ENCODE results near the gene NIM1K. TPM values are rescaled to one million over a fixed set of nuclear protein-coding genes. Genes with fewer than 3 reads are reported as not detected.
A peak's percentile ranks its signal among the peaks of the same experiment; 100 is the strongest.

Gene NIM1K
- total and polyA plus RNA-seq, 2 donors (not counting 1 experiment from before 2014, with no cell fraction given), result 1.7 to 14.7 TPM

DNA sequence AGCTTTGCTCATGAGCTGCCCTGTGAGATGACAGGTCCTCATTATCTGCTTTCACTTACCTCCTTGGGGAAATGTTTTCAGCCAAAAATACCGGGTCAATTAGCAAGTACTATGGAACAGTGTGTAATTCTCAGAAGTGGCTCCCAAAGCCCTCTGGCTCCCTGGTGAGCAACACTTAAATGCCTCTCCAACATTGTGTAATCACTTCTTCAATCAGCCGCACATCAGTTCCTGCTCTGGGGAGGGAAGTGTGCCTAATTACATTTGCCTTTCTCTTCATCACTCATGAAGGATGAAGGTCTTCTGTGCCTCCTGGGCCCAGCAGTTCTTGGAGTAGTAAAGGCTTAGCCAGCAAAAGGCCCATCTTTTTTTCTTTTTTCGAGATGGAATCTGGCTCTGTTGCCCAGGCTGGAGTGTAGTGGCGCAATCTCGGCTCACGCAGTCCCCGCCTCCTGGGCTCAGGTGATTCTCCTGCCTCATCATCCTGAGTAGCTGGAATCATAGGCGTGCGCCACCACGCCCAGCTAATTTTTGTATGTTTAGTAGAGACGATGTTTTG is 23.1 kb downstream of the NIM1K start:
- Histone ChIP-seq H2AFZ (ENCODE audit: low read length) (no peak overlapping the region), H3K27ac (ENCODE audit: insufficient read depth, low read length) (no peak overlapping the region), H3K9me3 (ENCODE audit: control insufficient read depth, insufficient read depth, low read depth, low read length) (no peaks in the 10 kb centered on the region), H4K20me1 (ENCODE audit: control insufficient read depth, extremely low read depth, insufficient read depth, low read length) (no peaks in the 10 kb centered on the region), H3K4me1 (ENCODE audit: control insufficient read depth, extremely low read depth, insufficient read depth, low read length) (no peaks in the 10 kb centered on the region), H3K27me3 (ENCODE audit: control insufficient read depth, insufficient read depth, low read length) (no peaks in the 10 kb centered on the region), H3K36me3 (ENCODE audit: control insufficient read depth, insufficient read depth, low read length) (no peaks in the 10 kb centered on the region), H3K4me2 (ENCODE audit: extremely low read depth, insufficient read depth, low read length) (no peak overlapping the region), H3K4me3 (replicated peaks in 1 of 4; ENCODE audit: control extremely low read depth in 1 of 4, insufficient read depth in 1 of 4, low read depth in 3 of 4, low read length in 4 of 4) (no peak overlapping the region), H3K79me2 (ENCODE audit: control insufficient read depth, insufficient read depth, low read length) (no peaks in the 10 kb centered on the region), H3K9ac (ENCODE audit: insufficient read depth, low read length) (no peak overlapping the region)
- TF ChIP-seq EZH2 (IDR thresholded peaks at IDR 0.05; ENCODE audit: low read length, missing control alignments), result no peak
- TF ChIP-seq, protein P1, sequence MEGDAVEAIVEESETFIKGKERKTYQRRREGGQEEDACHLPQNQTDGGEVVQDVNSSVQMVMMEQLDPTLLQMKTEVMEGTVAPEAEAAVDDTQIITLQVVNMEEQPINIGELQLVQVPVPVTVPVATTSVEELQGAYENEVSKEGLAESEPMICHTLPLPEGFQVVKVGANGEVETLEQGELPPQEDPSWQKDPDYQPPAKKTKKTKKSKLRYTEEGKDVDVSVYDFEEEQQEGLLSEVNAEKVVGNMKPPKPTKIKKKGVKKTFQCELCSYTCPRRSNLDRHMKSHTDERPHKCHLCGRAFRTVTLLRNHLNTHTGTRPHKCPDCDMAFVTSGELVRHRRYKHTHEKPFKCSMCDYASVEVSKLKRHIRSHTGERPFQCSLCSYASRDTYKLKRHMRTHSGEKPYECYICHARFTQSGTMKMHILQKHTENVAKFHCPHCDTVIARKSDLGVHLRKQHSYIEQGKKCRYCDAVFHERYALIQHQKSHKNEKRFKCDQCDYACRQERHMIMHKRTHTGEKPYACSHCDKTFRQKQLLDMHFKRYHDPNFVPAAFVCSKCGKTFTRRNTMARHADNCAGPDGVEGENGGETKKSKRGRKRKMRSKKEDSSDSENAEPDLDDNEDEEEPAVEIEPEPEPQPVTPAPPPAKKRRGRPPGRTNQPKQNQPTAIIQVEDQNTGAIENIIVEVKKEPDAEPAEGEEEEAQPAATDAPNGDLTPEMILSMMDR (conservative IDR thresholded peaks at IDR 0.05 in 1 of 2, IDR thresholded peaks at IDR 0.05 in 1 of 2; ENCODE audit: low read depth in 1 of 2, low read length in 2 of 2), result no peak
- peak; percentile 20 to 48 for DNase-seq (ENCODE audit: low read depth in 2 of 2)

DNA sequence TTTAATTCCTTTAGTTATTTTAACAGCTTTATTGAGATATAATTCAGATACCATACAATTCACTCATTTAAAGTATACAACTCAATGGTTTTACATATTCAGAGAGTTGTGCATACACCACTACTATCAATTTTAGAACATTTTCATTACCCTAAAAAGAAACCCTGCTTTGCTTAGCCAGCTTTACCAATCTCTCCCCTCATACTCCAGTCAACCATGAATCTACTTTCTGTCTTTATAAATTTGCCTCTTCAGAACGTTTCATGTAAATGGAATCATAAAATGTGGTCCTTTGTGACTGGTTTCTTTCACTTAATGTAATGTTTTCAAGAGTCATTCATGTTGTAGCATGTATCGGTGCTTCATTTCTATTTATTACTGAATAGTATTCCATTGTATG is 24.9 kb downstream of the NIM1K start:
- Histone ChIP-seq H3K79me2 (ENCODE audit: control insufficient read depth, insufficient read depth, low read length) (no peaks in the 10 kb centered on the region), H3K27me3 (ENCODE audit: control insufficient read depth, insufficient read depth, low read length) (no peaks in the 10 kb centered on the region), H3K4me1 (ENCODE audit: control insufficient read depth, extremely low read depth, insufficient read depth, low read length) (no peaks in the 10 kb centered on the region), H3K9me3 (ENCODE audit: control insufficient read depth, insufficient read depth, low read depth, low read length) (no peaks in the 10 kb centered on the region), H3K27ac (ENCODE audit: insufficient read depth, low read length) (no peak overlapping the region), H3K9ac (ENCODE audit: insufficient read depth, low read length) (no peak overlapping the region), H3K4me3 (replicated peaks in 1 of 4; ENCODE audit: control extremely low read depth in 1 of 4, insufficient read depth in 1 of 4, low read depth in 3 of 4, low read length in 4 of 4) (no peak overlapping the region), H3K36me3 (ENCODE audit: control insufficient read depth, insufficient read depth, low read length) (no peaks in the 10 kb centered on the region), H3K4me2 (ENCODE audit: extremely low read depth, insufficient read depth, low read length) (no peak overlapping the region), H2AFZ (ENCODE audit: low read length) (no peak overlapping the region), H4K20me1 (ENCODE audit: control insufficient read depth, extremely low read depth, insufficient read depth, low read length) (no peaks in the 10 kb centered on the region)
- TF ChIP-seq EZH2 (IDR thresholded peaks at IDR 0.05; ENCODE audit: low read length, missing control alignments), result no peak
- TF ChIP-seq, protein P1 (conservative IDR thresholded peaks at IDR 0.05 in 1 of 2, IDR thresholded peaks at IDR 0.05 in 1 of 2; ENCODE audit: low read depth in 1 of 2, low read length in 2 of 2), result no peak
- no peak for DNase-seq (ENCODE audit: low read depth in 2 of 2)

DNA sequence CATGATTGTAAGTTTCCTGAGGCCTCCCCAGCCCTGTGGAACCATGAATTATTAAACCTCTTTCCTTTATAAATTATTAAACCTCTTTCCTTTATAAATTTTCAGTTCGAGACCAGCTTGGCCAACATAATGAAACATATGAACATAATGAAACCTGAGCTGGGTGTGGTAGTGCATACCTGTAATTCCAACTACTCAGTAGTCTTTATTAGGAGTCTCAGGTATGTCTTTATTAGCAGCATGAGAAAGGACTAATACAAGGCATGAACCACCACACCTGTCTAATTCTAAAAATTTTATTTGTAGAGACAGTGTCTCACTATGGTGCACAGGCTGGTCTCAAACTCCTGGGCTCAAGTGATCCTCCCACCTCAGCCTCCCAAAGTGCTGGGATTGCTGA is 27.1 kb downstream of the NIM1K start:
- H3K27me3 ChIP-seq (ENCODE audit: control insufficient read depth, insufficient read depth, low read length), result no peaks in the 10 kb centered on the region
- H3K27ac ChIP-seq (ENCODE audit: insufficient read depth, low read length), result no peak overlapping the region
- no peak overlapping the region for H3K4me2 ChIP-seq (ENCODE audit: extremely low read depth, insufficient read depth, low read length)
- TF ChIP-seq, protein P1 (conservative IDR thresholded peaks at IDR 0.05 in 1 of 2, IDR thresholded peaks at IDR 0.05 in 1 of 2; ENCODE audit: low read depth in 1 of 2, low read length in 2 of 2), result no peak
- H3K36me3 ChIP-seq (ENCODE audit: control insufficient read depth, insufficient read depth, low read length), result no peaks in the 10 kb centered on the region
- DNase-seq (ENCODE audit: low read depth in 2 of 2), result no peak
- no peaks in the 10 kb centered on the region for H4K20me1 ChIP-seq (ENCODE audit: control insufficient read depth, extremely low read depth, insufficient read depth, low read length)
- no peaks in the 10 kb centered on the region for H3K4me1 ChIP-seq (ENCODE audit: control insufficient read depth, extremely low read depth, insufficient read depth, low read length)
- H3K9ac ChIP-seq (ENCODE audit: insufficient read depth, low read length), result no peak overlapping the region
- H2AFZ ChIP-seq (ENCODE audit: low read length), result no peak overlapping the region
- H3K79me2 ChIP-seq (ENCODE audit: control insufficient read depth, insufficient read depth, low read length), result no peaks in the 10 kb centered on the region
- no peaks in the 10 kb centered on the region for H3K9me3 ChIP-seq (ENCODE audit: control insufficient read depth, insufficient read depth, low read depth, low read length)
- H3K4me3 ChIP-seq (replicated peaks in 1 of 4; ENCODE audit: control extremely low read depth in 1 of 4, insufficient read depth in 1 of 4, low read depth in 3 of 4, low read length in 4 of 4), result no peak overlapping the region

All from fibroblast of lung (primary cell).